HG03097 (cell line): ENCODE results near the gene SNX32.
A peak's percentile ranks its signal among the peaks of the same experiment; 100 is the strongest.
"Not testable (repeated sequence)": the region's sequence is repeated elsewhere in the genome, so short reads cannot be mapped to it uniquely, and the experiment has no call there.

Source experiments
- ATAC-seq: cut with Tn5 transposase; IDR thresholded peaks from one replicate; pipeline ENCODE4 v1.9.1; 2021; ENCODE audit not compliant: unreplicated experiment, low FRiP score

The SNX32 gene

GRCh38 chr11:65883058-65883761 is 49.4 kb downstream of the SNX32 start:
- no peak for ATAC-seq

DNA sequence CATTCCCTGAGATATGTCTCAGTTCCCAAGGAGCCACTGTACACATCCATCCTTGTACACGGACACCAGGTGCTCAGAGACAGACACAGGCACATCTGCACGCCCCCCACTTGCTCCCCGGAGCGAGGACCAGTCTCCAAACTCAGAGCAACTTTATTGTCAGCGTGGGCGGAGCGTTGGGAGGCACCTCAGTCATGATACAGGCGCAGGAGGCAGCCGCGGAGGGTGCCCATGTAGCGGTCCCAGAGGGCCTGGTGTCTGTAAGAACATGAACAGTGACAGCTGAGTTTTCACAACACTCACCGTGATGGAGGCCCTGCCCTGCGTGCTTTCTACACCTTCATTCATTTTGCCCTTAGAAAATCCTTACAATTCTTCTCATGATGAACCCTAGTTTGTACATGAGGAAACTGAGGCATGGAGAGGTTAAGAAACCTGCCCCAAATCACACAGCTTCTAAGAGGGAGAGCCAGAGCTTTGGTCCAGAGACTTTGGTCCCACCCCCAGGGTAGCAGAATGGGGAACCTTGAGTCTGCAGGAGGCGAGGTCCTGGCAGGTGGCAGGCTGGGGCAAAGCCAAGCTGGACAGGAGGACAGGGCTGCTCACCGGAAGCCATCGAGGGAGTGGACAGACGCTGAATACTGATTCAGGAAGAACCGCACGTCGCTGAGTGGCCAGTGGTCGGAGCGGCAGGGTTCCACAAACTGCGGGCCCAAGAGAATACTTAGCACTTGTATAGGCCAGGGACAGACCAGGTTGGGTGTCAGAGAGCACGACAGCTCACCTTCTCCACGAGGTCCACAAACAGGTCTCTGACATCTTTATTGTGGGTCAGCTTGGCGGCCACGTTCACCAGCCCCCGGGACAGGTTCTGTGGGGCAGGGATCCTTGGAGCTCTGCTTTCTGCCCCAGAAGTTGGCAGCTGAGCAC is 50.3 kb downstream of the SNX32 start:
- no peak for ATAC-seq

- ATAC-seq: no peak
Observed at GRCh38 chr11:65884716-65885092, 50.9 kb downstream of the SNX32 start.

- no peak for ATAC-seq
Observed at GRCh38 chr11:65885231-65885630, 51.5 kb downstream of the SNX32 start.

- no peak for ATAC-seq
Observed at GRCh38 chr11:65885808-65886536, 52.2 kb downstream of the SNX32 start.

DNA sequence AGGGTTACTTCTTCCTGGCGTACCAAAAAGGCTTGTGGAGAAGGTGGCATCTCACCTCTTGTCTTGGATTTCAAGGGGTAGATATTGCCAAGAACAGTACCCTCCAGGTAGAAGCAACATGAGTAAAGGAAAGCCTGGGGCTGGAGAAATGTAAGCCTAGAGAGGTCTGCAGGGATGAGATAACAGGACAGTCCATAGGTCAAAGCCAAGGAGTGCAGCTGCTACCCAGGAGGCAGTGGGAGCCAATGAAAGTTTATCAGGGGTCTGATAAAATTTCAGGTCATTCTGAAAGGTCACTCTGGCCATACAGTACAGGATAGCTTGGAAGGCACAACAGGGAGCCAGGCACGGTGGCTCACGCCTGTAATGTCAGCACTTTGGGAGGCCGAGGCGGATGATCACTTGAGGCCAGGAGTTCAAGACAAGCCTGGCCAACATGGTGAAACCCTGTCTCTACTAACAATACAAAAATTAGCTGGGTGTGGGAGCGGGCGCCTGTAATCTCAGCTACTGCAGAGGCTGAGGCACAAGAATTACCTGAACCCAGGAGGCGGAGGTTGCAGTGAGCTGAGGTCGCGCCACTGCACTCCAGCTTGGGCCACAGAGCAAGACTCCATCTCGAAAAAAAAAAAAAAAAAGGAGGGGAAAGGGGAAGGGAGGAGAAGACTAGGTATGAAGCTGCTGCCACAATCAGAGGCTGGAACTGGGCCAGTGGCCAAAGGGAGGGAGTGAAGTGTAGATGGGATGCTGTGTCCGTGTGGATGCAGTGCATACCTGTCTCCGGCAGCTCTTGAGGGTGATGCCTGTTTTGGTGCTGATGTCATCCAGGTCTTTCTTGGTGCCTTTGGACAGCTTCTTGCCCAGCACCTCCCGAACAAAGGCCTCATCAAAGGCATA is 53.3 kb downstream of the SNX32 start:
- ATAC-seq: no peak

DNA sequence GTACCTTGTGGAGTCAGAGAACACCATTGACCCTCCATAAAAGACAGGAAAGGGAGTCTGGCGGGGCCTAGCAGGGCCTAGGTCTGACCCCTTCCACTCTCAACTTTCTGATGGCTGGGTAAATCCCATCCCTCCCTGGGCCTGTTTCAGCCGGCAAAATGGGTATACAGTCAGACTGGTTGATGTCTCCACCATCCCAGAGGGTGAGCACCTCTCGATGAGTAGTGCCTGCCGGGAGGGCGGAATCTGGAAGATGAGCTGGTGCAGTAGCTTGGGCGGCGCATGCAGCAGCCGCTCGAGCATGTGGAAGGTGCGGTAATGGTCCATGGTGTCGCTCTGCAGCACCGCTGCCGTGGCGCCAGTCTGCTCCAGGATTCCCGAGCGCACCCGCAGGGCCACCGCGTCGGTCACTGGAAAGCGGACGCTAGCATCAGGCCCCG is 54.0 kb downstream of the SNX32 start:
- ATAC-seq: no peak

GRCh38 chr11:65888163-65888814 is 54.5 kb downstream of the SNX32 start, which contains the start of gene FIBP:
FIBP (minus strand) TSS chr11:65888471; CDS start chr11:65888418, 53 bp downstream.
- peak; percentile 38 for ATAC-seq

GRCh38 chr11:65890324-65891218 is 56.8 kb downstream of the SNX32 start, which contains the start of gene CCDC85B:
CCDC85B (plus strand) TSS chr11:65890673; CDS start chr11:65890784, 111 bp downstream.
- ATAC-seq: peak; percentile 45

DNA sequence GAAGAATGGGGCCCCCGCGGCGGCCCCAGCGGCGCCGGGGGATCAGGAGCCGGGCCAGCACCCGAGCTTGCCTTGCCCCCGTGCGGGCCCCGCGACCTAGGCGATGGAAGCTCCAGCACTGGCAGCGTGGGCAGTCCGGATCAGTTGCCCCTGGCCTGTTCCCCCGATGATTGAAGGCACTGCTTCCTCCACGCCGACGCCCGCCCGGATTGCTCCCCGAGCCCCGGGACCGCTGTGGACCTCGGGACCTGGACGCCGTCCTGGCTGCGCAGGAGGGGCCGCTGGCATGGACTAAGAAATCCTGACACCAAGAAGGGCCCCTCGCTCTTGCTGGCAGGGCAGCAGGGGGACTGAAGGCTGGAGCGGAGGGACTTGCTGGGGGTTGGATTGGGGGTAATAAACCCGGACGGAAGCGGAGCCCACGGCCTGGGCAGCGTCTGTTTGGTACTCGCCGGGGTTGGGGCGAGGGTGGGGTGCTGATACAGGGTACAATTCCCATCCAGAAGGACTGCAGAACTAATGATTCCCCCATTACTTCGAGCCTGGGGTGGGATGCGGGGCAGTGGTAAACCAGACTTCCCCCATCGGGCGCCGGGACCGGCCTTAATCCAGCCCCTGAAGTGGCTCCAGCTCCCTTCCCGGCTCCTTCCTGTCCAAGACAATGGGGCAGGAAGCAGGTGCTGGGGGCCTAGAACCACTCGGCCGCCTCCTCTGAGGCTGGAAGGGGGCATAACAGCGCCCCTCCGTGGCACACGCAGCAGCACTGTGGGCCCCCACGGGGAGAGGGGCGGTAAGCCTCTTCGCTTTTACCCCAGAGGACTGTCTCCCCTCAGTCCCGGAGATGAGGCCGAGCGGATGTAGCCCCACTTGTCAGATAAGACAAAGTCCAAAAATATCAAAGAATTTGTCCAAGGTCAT is 57.7 kb downstream of the SNX32 start:
- no peak for ATAC-seq

- not testable (repeated sequence) for ATAC-seq
Observed at GRCh38 chr11:65892137-65892540, 58.4 kb downstream of the SNX32 start.

GRCh38 chr11:65892661-65893317 is 59.0 kb downstream of the SNX32 start:
- no peak for ATAC-seq

DNA sequence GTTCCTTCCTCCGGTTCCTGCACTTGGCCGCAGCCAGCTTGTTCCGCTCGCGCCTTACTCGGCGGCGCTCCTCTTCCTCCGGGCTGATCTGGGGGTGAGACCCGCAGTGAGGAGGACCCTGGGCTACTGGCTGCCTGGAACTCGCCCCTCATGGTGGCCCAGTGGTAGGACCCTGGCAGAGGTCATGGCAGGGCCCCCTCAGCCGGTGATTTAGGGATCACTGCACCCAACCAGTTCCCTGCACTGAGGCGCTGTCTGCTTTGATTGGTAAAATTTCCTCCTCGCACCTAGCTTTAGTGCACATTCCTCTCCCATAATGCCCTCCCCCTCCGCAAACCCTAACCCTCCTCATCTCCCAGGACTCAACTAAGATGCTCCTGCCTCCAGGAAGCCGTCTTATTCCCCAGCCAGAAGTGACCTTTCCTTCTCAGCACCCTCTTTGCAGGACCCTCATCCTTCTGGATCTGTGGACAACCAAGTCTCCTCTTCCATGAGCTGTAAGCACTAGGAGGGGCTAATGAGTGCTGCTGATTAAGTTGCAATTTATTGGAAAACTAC is 60.4 kb downstream of the SNX32 start:
- no peak for ATAC-seq

DNA sequence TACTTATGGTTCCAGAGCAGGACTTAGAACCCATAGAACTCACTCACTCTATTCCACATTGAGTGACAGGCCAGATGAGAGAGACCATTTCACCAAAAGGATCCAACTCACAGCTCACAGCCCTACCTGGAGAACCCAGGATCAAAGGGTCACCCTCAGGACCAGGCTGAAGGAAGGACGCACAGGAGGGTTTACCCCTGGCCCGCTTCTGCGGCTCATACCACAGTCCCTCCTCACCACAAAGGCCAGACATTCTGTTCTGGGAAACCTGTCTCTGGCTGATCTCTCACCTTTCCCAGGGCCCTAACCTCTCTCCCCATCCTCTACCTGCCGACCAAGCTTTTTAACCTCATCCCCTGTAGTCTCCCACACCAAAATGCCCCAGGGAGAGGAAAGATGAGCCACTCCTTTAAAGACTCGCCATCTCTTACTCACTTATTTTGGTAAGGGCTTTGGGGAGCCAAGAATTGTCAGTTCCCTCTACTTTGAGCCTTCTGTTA is 61.8 kb downstream of the SNX32 start:
- ATAC-seq: no peak

DNA sequence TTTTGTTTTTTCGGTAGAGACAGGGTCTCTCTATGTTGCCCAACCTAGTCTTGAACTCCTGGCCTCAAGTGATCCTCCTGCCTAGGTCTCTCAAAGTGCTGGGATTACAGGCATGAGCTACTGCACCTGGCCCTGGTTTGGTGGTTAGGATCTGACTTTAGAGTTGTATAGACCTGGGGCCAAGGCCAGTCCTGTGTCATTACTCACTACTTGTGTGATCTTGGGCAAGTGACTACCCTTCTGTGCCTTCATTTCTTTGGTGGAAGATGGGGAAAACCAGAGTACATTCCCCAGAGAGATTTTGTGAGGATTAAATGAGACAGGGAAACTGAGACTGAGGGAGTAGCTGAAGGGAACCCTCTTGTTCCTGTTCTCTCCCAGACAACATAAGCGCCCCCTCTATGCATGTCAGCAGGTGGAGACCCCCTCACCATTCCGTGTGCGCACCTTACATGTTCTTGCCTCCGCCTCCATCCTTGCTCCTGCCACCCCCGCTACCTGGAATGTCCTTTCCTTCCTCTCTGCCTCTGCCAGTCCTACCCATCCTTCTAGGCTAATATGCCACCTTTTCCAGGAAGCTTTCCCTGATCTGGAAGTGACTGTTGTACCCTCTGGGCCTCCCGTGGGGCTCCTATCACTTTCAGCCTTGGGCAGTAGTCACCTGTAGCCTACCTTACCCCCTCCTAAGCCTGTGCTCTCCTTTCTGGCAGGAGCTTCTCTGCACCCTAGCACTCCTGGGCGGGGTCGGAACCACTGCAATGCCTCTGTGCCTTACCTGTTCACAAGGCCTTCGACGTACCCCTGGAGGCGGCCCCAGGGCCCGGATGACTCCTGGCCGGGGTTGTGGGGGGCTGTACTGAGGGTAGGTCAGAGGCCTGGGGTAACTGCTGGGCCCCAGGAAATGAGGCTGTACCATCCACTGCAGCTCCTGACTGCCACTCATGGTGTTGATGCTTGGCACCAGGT is 62.6 kb downstream of the SNX32 start:
- ATAC-seq: no peak
